ENCODE data around the gene PPP1R14C.

The PPP1R14C gene

GRCh38 chr6:150191809-150192208 is 49.0 kb downstream of the PPP1R14C start:
- no peak for TF ChIP-seq TAF1 (IDR thresholded peaks at IDR 0.05; ENCODE audit: borderline replicate concordance, insufficient read depth, low read length)
- no peak for TF ChIP-seq FOXP2 (optimal IDR thresholded peaks at IDR 0.05; ENCODE audit: borderline replicate concordance, extremely low read depth, extremely low read length, insufficient read depth)
- TF ChIP-seq POLR2AphosphoS5 (IDR thresholded peaks at IDR 0.05; ENCODE audit: low read depth, low read length) = no peak
- no peak for TF ChIP-seq SIN3A (IDR thresholded peaks at IDR 0.05; ENCODE audit: borderline replicate concordance, insufficient read depth, low read length)
- no peak for TF ChIP-seq REST (IDR thresholded peaks at IDR 0.05; ENCODE audit: insufficient read depth in 1 of 2, low read depth in 2 of 2, low read length in 2 of 2)

DNA sequence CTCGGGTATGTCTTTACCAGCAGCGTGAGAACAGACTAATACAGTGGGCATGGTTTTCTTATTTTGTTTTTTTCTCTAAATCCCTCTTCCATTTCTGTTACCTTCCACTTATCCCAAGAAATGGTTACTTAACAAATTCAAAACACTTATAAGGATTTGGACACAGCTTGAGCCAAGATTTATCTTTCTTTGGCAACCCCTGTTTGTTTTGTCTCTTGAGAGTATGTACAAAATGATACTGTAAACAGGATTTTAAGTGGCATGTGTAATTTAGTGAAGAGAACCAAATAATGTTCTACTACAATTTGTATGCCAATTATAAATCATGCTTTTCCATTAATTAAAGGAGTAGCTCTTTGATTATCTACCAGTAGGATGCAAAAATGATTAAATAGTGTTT is 51.4 kb downstream of the PPP1R14C start:
- TF ChIP-seq REST (IDR thresholded peaks at IDR 0.05; ENCODE audit: insufficient read depth in 1 of 2, low read depth in 2 of 2, low read length in 2 of 2) (no peak), TAF1 (IDR thresholded peaks at IDR 0.05; ENCODE audit: borderline replicate concordance, insufficient read depth, low read length) (no peak), FOXP2 (optimal IDR thresholded peaks at IDR 0.05; ENCODE audit: borderline replicate concordance, extremely low read depth, extremely low read length, insufficient read depth) (no peak), SIN3A (IDR thresholded peaks at IDR 0.05; ENCODE audit: borderline replicate concordance, insufficient read depth, low read length) (no peak), POLR2AphosphoS5 (IDR thresholded peaks at IDR 0.05; ENCODE audit: low read depth, low read length) (no peak)

DNA sequence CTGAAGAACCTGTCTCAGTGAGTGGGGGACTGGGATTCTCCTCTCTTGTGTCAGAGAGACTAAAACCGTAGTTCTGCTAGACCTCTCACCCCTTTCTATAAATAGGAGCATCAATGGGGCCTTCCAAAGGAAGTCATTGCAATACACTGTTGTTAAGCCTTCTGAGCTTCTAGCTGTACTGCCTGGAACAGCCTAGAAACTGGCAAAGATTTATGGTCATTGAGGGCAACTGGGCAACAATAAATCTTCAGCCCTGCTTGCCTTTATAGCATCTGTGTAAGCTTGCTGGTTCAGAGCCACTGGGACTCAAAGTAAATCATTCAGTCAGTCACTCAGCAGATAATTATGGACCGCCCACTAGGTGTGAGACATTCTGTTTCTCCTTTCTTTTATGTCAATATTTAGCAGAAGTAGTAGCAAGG is 53.2 kb downstream of the PPP1R14C start:
- no peak for TF ChIP-seq TAF1 (IDR thresholded peaks at IDR 0.05; ENCODE audit: borderline replicate concordance, insufficient read depth, low read length)
- no peak for TF ChIP-seq FOXP2 (optimal IDR thresholded peaks at IDR 0.05; ENCODE audit: borderline replicate concordance, extremely low read depth, extremely low read length, insufficient read depth)

- TF ChIP-seq TAF1 (IDR thresholded peaks at IDR 0.05; ENCODE audit: borderline replicate concordance, insufficient read depth, low read length) (no peak), POLR2AphosphoS5 (IDR thresholded peaks at IDR 0.05; ENCODE audit: low read depth, low read length) (no peak), SIN3A (IDR thresholded peaks at IDR 0.05; ENCODE audit: borderline replicate concordance, insufficient read depth, low read length) (no peak), FOXP2 (optimal IDR thresholded peaks at IDR 0.05; ENCODE audit: borderline replicate concordance, extremely low read depth, extremely low read length, insufficient read depth) (no peak), REST (IDR thresholded peaks at IDR 0.05; ENCODE audit: insufficient read depth in 1 of 2, low read depth in 2 of 2, low read length in 2 of 2) (no peak)
Observed at GRCh38 chr6:150196942-150197745, 54.3 kb downstream of the PPP1R14C start.

DNA sequence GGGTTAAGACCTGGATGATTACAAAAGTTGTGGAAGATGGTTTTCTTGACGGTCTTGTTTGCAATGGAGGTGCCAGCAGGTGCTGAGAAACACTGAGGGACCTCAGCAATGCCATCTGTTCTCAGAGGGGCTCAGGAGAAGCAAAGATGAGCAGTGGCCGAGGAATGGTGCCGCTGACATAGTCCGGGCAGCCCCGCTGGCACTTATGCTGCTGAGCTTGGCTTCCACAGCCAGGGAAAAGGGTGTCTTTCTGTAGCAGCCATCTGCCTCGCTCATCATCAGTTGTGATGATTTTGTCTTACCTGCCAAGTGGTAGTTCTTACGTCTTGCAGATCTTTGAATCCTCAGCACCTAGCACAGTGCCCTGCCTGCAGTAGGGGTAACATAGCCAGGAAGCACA is 55.7 kb downstream of the PPP1R14C start:
- no peak for TF ChIP-seq FOXP2 (optimal IDR thresholded peaks at IDR 0.05; ENCODE audit: borderline replicate concordance, extremely low read depth, extremely low read length, insufficient read depth)
- TF ChIP-seq SIN3A (IDR thresholded peaks at IDR 0.05; ENCODE audit: borderline replicate concordance, insufficient read depth, low read length) = no peak
- no peak for TF ChIP-seq POLR2AphosphoS5 (IDR thresholded peaks at IDR 0.05; ENCODE audit: low read depth, low read length)
- TF ChIP-seq TAF1 (IDR thresholded peaks at IDR 0.05; ENCODE audit: borderline replicate concordance, insufficient read depth, low read length) = no peak
- no peak for TF ChIP-seq REST (IDR thresholded peaks at IDR 0.05; ENCODE audit: insufficient read depth in 1 of 2, low read depth in 2 of 2, low read length in 2 of 2)
